RWPE2 (cell line): ENCODE measurements around the gene FOXRED2.

ENCODE experiments used
- ATAC-seq: fragments of 200-7000 bp; cut with Tn5 transposase; 3 replicates; pipeline ENCODE4 v1.9.1; 2021; ENCODE audit warnings: low read depth
- DNase-seq: peaks from one replicate; pipeline ENCODE4 v3.0.0-alpha.2; 2020; ENCODE audit warnings: low spot score
- H3K27ac ChIP-seq: fragments of 450-650 bp; 2 replicates; pipeline ENCODE4 v1.5.1; 2017; ENCODE audit warnings: mild to moderate bottlenecking; ENCODE audit not compliant: poor library complexity, severe bottlenecking
- H3K27me3 ChIP-seq: fragments of 250-450 bp; sonication (Bioruptor Pico); 2 replicates; pipeline ENCODE4 v1.5.1; 2021; ENCODE audit warnings: mild to moderate bottlenecking, moderate library complexity; ENCODE audit not compliant: insufficient read depth, poor library complexity, severe bottlenecking
- H3K36me3 ChIP-seq: fragments of 250-450 bp; sonication (Bioruptor Pico); 2 replicates; pipeline ENCODE4 v1.5.1; 2020; ENCODE audit warnings: low read depth, mild to moderate bottlenecking, moderate library complexity
- H3K4me1 ChIP-seq: fragments of 250-450 bp; sonication (Bioruptor Pico); 2 replicates; pipeline ENCODE4 v1.5.1; 2021; ENCODE audit warnings: mild to moderate bottlenecking, moderate library complexity; ENCODE audit not compliant: insufficient read depth, poor library complexity, severe bottlenecking
- H3K4me3 ChIP-seq: fragments of 250-450 bp; sonication (Bioruptor Pico); 2 replicates; pipeline ENCODE4 v1.5.1; 2021; ENCODE audit warnings: mild to moderate bottlenecking, moderate library complexity; ENCODE audit not compliant: severe bottlenecking
- H3K9me3 ChIP-seq: fragments of 250-450 bp; sonication (Bioruptor Pico); 2 replicates; pipeline ENCODE4 v1.5.1; 2021; ENCODE audit warnings: mild to moderate bottlenecking, moderate library complexity; ENCODE audit not compliant: severe bottlenecking
- TF ChIP-seq, protein P1 (sequence below): fragments of 450-650 bp; IDR thresholded peaks from one replicate; pipeline ENCODE4 v1.5.1; 2017; ENCODE audit warnings: mild to moderate bottlenecking, moderate library complexity; ENCODE audit not compliant: poor library complexity, severe bottlenecking

The FOXRED2 gene

GRCh38 chr22:36514766-36515165 is 7.9 kb upstream of the FOXRED2 start:
- TF ChIP-seq, protein P1, sequence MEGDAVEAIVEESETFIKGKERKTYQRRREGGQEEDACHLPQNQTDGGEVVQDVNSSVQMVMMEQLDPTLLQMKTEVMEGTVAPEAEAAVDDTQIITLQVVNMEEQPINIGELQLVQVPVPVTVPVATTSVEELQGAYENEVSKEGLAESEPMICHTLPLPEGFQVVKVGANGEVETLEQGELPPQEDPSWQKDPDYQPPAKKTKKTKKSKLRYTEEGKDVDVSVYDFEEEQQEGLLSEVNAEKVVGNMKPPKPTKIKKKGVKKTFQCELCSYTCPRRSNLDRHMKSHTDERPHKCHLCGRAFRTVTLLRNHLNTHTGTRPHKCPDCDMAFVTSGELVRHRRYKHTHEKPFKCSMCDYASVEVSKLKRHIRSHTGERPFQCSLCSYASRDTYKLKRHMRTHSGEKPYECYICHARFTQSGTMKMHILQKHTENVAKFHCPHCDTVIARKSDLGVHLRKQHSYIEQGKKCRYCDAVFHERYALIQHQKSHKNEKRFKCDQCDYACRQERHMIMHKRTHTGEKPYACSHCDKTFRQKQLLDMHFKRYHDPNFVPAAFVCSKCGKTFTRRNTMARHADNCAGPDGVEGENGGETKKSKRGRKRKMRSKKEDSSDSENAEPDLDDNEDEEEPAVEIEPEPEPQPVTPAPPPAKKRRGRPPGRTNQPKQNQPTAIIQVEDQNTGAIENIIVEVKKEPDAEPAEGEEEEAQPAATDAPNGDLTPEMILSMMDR: no peak
- DNase-seq (no peak), ATAC-seq (no peak)
- H3K27me3 ChIP-seq: no peaks in the 10 kb centered on the region
- no peak overlapping the region for H3K4me3 ChIP-seq
- H3K27ac ChIP-seq: no peak overlapping the region
- H3K9me3 ChIP-seq: no peaks in the 10 kb centered on the region
- no peaks in the 10 kb centered on the region for H3K4me1 ChIP-seq
- peaks cover 92% of the 10 kb centered on the region for H3K36me3 ChIP-seq

DNA sequence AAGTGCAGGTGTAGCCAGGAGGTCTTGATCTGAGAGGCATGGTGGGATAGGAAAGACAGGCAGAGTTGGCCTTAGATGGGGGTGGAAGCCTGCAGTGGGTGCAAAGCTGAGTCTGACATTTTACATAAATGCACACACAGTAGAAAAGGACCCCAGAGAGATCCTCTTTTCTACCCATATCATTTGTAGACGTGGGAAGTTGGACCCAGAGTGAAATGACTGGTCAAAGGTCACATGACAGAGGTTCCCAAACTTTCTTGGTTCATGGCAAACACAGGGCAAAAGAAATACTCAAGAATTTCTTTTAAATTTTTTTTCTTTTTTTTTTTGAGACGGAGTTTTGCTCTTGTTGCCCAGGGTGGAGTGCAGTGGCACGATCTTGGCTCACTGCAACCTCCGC is 6.2 kb upstream of the FOXRED2 start:
- no peaks in the 10 kb centered on the region for H3K4me1 ChIP-seq
- peaks cover 74% of the 10 kb centered on the region for H3K36me3 ChIP-seq

GRCh38 chr22:36512333-36512732 is 5.5 kb upstream of the FOXRED2 start:
- H3K36me3 ChIP-seq: peaks cover 68% of the 10 kb centered on the region
- no peaks in the 10 kb centered on the region for H3K9me3 ChIP-seq
- no peak overlapping the region for H3K27ac ChIP-seq

More for the DNA sequence above, 6.2 kb upstream of the FOXRED2 start:
- no peak overlapping the region for H3K27ac ChIP-seq
- TF ChIP-seq, protein P1: no peak
- no peaks in the 10 kb centered on the region for H3K9me3 ChIP-seq
- no peak overlapping the region for H3K4me3 ChIP-seq
- ATAC-seq (no peak), DNase-seq (no peak)
- no peaks in the 10 kb centered on the region for H3K27me3 ChIP-seq

GRCh38 chr22:36510966-36511881 is 4.4 kb upstream of the FOXRED2 start:
- Histone ChIP-seq H3K36me3 (peaks cover 57% of the 10 kb centered on the region), H3K27me3 (no peaks in the 10 kb centered on the region), H3K27ac (no peak overlapping the region), H3K4me1 (no peaks in the 10 kb centered on the region), H3K9me3 (no peaks in the 10 kb centered on the region), H3K4me3 (no peak overlapping the region)
- TF ChIP-seq, protein P1: peak; percentile 75
- peak; percentile 35; the same call in 2 of the 3 replicates for ATAC-seq
- DNase-seq: no peak

More at GRCh38 chr22:36512333-36512732, 5.5 kb upstream of the FOXRED2 start:
- no peak for ATAC-seq
- no peak overlapping the region for H3K4me3 ChIP-seq
- H3K4me1 ChIP-seq: no peaks in the 10 kb centered on the region
- H3K27me3 ChIP-seq: no peaks in the 10 kb centered on the region
- DNase-seq: no peak
- TF ChIP-seq, protein P1: no peak

DNA sequence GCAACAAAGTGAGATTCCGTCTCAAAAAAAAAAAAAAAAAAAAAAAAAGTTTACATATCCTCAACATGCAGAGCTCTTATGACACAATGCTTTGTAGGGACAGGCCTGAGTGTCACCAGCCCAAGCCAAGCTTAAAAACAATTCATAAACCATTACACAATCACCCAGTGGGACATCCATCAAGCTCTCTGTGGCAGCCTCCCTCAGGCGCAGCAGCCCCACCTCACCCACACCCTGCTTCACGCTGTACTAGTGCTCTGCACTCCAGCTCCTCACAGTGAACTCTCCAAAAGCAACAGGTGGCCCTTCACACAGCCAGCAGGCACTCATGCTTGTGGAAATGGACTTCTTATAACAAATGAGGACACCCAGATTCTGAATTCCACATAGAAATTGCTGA is 3.5 kb upstream of the FOXRED2 start:
- Histone ChIP-seq H3K36me3 (peaks cover 48% of the 10 kb centered on the region), H3K4me3 (no peak overlapping the region), H3K27ac (no peak overlapping the region), H3K4me1 (no peaks in the 10 kb centered on the region), H3K27me3 (no peaks in the 10 kb centered on the region), H3K9me3 (no peaks in the 10 kb centered on the region)
- TF ChIP-seq, protein P1: no peak
- ATAC-seq: no peak
- DNase-seq: no peak
